ENCODE data around the gene C4orf50.

GRCh38 chr4:5924461-5925125, 93.6 kb downstream of the C4orf50 start:
- TF ChIP-seq ESRRG (CRISPR knock-in tag; IDR thresholded peaks at IDR 0.05) = no peak
- TF ChIP-seq PATZ1 (CRISPR knock-in tag; IDR thresholded peaks at IDR 0.05; ENCODE audit: borderline replicate concordance) = no peak
- TF ChIP-seq POU6F1 (CRISPR knock-in tag; IDR thresholded peaks at IDR 0.05; ENCODE audit: borderline replicate concordance, low read depth) = no peak
- no peak for TF ChIP-seq TSHZ2 (CRISPR knock-in tag; IDR thresholded peaks at IDR 0.05)
- TF ChIP-seq GLIS3 (CRISPR knock-in tag; IDR thresholded peaks at IDR 0.05) = no peak

Measured in SK-N-SH treated with all-trans-retinoic acid at 6 μM for 48 hours (cell line).